ENCODE results near the gene ANO9. TPM values are rescaled to one million over a fixed set of nuclear protein-coding genes. Genes with fewer than 3 reads are reported as not detected.

Gene ANO9
- total and polyA plus RNA-seq, 11 donors: 0.07 to 3.1 (median 0.21) TPM; not detected in 6

DNA sequence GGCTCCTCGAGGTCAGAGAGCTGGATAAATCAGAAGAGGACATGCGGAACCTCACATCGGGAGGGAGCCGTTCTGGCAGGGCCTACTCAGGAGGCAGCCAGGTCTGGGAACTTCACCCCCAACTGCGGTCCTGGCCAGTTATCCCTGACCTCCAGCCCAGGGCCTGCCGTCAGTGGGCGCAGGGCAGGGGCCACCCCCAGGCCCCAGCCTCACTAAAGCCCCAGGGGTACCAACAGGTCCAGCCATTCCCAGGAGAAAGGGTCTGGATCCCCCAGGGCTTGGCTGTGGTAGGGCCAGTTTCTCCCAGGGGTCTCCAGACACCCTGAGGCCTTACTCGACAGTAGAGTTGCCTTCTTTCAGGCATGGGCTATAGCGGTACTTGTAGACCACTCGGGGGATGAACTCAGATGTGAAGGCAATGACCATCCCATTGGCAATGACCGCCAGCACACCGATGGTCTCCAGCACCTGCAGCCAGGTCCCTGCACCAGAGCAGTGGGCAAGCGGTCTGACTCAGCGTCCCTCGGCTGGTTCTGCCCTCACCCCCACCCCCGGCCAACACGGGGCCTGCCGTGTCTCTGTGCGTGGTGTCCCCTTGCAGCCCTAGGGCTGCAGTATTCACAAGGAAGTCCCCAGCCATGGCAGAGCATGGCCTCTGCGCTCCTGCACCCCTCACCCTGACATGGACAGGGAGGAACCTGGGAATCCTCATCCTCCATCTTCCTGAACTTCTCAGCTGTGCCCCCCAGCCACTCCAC is 22.4 kb downstream of the ANO9 start:
- H3K27me3 ChIP-seq: peaks cover 4 to 83% (median 33%) of the 10 kb centered on the region in 9 donors
- WGBS, 4 donors: 79 to 91% (median 83%) methylated on average over 12 to 20 of the region's 20 CpGs
- ATAC-seq (no peak), DNase-seq (peak in 3 of 5 donors; percentile 5 to 22 (median 12))
- intact Hi-C loops (cut with DNase I): loop anchor here in 1 of 10 donors (5.0 kb wide), 1 partner anchor 112 kb away; the partner anchor contains the start of gene IFITM2
- H3K27ac ChIP-seq: no peak overlapping the region
- peaks cover 0 to 25% (median 13%) of the 10 kb centered on the region in 12 donors for H3K4me1 ChIP-seq
- H3K36me3 ChIP-seq: no peaks in the 10 kb centered on the region
- H3K9me3 ChIP-seq: no peaks in the 10 kb centered on the region
- no peak overlapping the region for H3K4me3 ChIP-seq
- TF ChIP-seq POLR2A (IDR thresholded peaks at IDR 0.05) (no peak), CTCF (IDR thresholded peaks at IDR 0.05) (no peak)

- 84 to 90% (median 85%) methylated on average over 28 to 30 of the region's 30 CpGs for WGBS, 4 donors
- intact Hi-C loops (cut with DNase I): loop anchor here in 1 of 10 donors (5.0 kb wide), 1 partner anchor 111 kb away; the partner anchor contains the start of gene IFITM2
- Histone ChIP-seq H3K4me1 (peaks cover 0 to 25% (median 13%) of the 10 kb centered on the region in 12 donors), H3K27me3 (peaks cover 4 to 75% (median 30%) of the 10 kb centered on the region in 9 donors), H3K27ac (no peak overlapping the region), H3K36me3 (no peaks in the 10 kb centered on the region), H3K4me3 (no peak overlapping the region), H3K9me3 (no peaks in the 10 kb centered on the region)
- no peak for ATAC-seq
- peak in 2 of 5 donors; percentile 18 to 24 for DNase-seq
- TF ChIP-seq POLR2A (IDR thresholded peaks at IDR 0.05) (no peak), CTCF (IDR thresholded peaks at IDR 0.05) (no peak)
These were observed 23.2 kb downstream of the ANO9 start for GRCh38 chr11:418343-419247.

DNA sequence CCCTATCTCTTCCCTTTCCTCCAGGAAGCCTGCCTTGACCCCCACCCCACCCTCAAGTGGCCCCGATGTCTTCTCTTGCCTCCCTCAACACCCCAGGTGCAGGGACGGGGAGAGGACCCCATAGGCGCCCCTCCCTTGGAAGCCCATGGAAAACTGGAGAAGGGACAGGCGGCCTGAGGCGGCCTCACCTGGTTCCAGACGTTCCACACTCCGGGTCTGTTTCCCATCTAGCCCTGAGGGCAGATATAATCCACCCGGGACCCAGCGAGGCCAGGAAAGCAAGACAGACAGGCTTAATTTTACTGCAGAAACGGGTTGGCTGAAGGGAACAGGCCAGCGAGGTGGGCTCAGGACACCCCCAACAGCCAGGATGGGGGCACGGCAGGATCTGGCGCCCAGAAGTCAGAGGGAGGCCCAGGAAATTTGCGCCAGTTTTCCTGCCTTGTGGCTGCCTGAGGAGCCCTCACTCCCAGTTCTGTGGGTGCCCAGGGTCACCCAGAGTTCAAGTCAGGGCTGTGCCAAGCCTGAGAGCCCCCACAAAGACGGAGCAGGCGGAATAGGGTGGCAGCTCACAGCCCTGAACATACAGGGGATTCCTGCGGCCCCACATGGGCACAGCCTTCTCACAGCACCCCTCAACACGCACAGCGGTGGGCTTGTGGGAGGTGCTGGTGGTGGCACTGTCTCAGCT is 24.0 kb downstream of the ANO9 start:
- Histone ChIP-seq H3K27me3 (peaks cover 4 to 67% (median 30%) of the 10 kb centered on the region in 9 donors), H3K9me3 (no peaks in the 10 kb centered on the region), H3K4me3 (peak overlapping the region; percentile 48 to 80 (median 64)), H3K36me3 (no peaks in the 10 kb centered on the region), H3K27ac (peak overlapping the region in 10 of 12 donors; percentile 76 to 97 (median 92)), H3K4me1 (peaks cover 0 to 31% (median 13%) of the 10 kb centered on the region in 12 donors)
- DNase-seq: peak in 2 of 5 donors; percentile 22 to 26
- WGBS, 4 donors: 50 to 61% (median 58%) methylated on average over 14 to 19 of the region's 19 CpGs
- no peak for TF ChIP-seq CTCF (IDR thresholded peaks at IDR 0.05)
- no peak for TF ChIP-seq POLR2A (IDR thresholded peaks at IDR 0.05)
- intact Hi-C loops (cut with DNase I): loop anchor here in 1 of 10 donors (2.0 to 5.0 kb wide), 2 partner anchors 31 to 110 kb away; partner anchors contain the start of gene IFITM2
- ATAC-seq: no peak

Data from heart left ventricle (tissue), 16 donors.